RPMI7951 (cell line): Measurements from ENCODE around the gene WDFY2. TPM values are rescaled to one million over a fixed set of nuclear protein-coding genes. Genes with fewer than 3 reads are reported as not detected.

Experiments
- total RNA-seq: library from RNA; depleted of rRNA; stranded (reverse); fragments of >200 nt; shearing (Covaris generic); gene quantifications from 2 replicates; pipeline ENCODE4 v1.2.3, GENCODE V29; 2014; rRNA removed

Gene WDFY2
- total RNA-seq, 1 experiment from 2014 or later: 3.4 TPM

Other genes starting within 250 kb of the WDFY2 start
- not detected in 2 replicates for gene SERPINE3, start 244.8 kb upstream of the WDFY2 start, total RNA-seq
- 30.5 and 32.2 TPM in 2 replicates for gene INTS6, start 131.4 kb upstream of the WDFY2 start, total RNA-seq
- gene DHRS12, start 219.7 kb downstream of the WDFY2 start, total RNA-seq: 2.8 and 3.6 TPM in 2 replicates